ELR (cell line): ENCODE results near the gene TCEA2.

Experiments used
- DNase-seq: peaks from one replicate; pipeline ENCODE4 v3.0.0-alpha.2; 2015; ENCODE audit warnings: low read depth

Gene TCEA2

GRCh38 chr20:64065062-64065973, 2.3 kb downstream of the TCEA2 start:
- DNase-seq, result no peak

- peak; percentile 97 for DNase-seq
These were observed 3.0 kb downstream of the TCEA2 start for GRCh38 chr20:64065974-64066343.

DNA sequence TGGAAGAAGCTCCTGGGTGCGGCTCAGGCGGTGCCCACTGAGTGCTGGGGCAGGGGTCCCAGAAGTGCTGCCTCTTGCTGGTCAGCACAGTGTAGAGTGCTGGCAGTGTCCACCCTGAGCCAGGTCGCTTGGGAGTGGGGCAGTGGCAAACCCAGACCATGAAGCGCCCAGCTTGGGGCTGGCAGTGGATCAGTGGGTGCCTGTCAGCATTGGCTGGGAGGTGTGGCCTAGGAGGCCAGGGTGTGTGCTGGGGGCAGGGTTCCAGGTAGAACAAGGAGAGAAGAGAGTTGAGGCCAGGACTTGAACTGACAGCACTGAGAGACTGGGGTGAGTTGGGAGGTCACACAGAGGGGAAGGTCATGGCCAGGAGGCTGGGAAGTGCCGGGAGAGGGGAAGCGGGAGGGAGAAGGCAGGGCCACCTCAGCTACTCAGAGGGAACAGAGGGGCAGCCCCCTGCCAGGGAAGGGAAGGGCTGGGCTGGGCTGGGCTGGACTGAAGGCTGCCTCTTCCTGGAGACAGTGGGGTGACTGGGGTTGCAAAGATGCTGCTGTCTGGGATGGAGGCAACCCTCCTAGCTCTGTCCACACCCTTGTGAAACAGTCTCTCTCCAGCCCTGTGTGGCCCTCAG, 4.1 kb downstream of the TCEA2 start:
- DNase-seq, result no peak

GRCh38 chr20:64067733-64068307, 4.8 kb downstream of the TCEA2 start:
- DNase-seq, result no peak

GRCh38 chr20:64068386-64069208, 5.6 kb downstream of the TCEA2 start:
- no peak for DNase-seq

DNA sequence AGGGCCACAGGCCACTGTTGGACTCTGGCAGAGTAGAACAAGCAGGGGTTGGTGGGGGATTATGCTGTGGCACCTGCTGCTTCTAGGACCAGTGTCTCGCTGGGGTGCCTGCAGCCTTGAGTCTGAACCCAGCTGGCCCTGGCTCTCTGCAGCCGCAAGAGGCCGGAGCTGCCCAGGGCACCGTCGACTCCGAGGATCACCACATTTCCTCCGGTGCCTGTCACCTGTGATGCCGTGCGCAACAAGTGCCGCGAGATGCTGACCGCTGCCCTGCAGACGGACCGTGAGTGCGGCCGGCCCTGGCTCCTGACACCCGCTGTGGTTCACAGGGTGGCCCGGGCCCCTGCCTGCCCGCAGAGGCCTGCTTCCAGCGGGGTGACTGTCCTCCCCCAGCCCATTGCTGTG, 6.2 kb downstream of the TCEA2 start:
- DNase-seq, result no peak

- DNase-seq, result peak; percentile 54
These were observed 6.7 kb downstream of the TCEA2 start for GRCh38 chr20:64069614-64070243.

GRCh38 chr20:64070244-64070993, 7.4 kb downstream of the TCEA2 start:
- no peak for DNase-seq

DNA sequence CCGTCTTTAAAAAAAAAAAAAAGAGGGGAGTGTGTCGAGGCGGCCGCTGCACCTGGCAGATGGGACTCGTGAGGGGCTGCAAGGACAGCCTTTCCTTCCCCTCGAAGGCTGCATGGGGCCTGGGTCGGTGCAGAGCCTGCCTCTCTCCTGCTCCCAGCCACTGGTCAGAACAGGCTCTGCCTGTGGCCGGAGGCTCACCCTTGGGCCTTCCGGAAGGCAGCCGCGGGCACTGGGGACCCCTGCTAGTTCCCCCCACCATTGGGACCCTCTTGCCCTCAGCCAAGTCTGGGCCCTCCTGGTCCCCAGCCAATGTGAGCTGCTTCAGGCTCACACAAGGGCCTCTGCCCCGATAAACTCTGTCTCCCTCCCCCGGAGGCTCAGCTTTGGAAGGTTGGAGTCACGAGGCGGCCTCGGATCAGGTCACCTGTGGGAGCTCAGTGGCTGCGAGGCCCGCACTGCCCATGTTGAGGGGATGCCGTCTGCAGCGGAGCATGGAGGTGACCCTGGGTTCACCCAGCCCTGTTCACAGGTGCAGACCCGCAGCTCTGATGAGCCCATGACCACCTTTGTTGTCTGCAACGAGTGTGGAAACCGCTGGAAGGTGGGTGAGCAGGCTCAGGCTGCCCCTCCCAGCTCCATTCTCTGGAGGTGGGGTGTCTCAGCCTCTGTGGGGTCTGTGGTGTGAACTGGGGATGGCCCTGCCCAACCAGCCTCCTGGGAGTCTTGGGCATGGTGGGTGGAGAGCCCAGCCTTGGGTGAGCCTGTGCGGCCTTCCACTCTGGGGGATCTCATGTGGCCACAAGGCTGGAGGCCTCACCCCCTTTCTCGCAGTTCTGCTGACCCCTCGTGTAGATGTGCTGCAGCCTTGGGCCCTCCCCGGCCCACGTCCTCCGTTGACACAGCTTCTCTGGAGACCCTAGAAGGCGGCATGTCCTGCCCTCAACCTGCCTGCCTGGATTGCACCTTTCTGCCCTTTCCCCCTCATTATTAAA, 8.6 kb downstream of the TCEA2 start:
- no peak for DNase-seq

- no peak for DNase-seq
These were observed 9.6 kb downstream of the TCEA2 start for GRCh38 chr20:64072498-64073063.

DNA sequence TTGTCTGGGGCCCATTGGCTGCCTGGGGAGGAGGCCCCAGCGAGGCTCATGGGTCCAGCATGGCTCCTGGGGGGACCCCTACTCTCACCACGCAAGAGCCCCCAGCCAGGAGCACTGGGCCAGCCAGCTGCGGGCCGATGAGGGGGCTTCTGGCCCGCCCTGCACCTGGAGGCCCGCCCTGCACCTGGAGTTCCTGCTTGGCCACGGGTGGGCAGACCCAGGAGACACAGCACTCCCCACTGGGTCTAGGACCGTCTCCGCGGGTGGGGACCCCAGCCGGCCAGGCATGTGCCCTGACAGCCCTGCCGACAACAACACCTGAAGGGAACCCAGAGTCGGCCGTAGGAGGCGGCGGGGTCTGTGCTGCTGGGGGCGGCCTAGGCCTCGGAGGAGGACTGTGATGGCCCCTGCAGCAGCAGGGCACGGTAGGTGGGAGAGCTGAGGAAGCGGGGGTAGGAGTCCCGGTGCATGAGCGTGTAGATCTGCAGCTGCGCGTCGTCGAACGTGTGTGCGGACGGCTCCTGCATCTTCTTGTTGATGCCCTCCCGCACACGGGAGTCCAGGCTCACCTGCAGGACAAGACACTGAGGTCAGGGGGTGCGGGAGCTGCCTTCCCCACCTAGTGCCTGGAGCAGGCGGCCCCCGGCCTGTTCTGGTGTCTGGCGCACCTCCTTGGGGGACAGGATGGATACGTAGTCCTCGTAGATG, 10.6 kb downstream of the TCEA2 start:
- DNase-seq, result no peak

- no peak for DNase-seq
These were observed 11.3 kb downstream of the TCEA2 start for GRCh38 chr20:64074184-64074789.

- DNase-seq, result no peak
These were observed 12.0 kb downstream of the TCEA2 start for GRCh38 chr20:64074963-64075362.

- DNase-seq, result no peak
These were observed 12.6 kb downstream of the TCEA2 start for GRCh38 chr20:64075556-64075955.

GRCh38 chr20:64076061-64076997, 13.3 kb downstream of the TCEA2 start:
- no peak for DNase-seq

- no peak for DNase-seq
These were observed 14.1 kb downstream of the TCEA2 start for GRCh38 chr20:64077094-64077493.

- DNase-seq, result no peak
These were observed 14.5 kb downstream of the TCEA2 start for GRCh38 chr20:64077541-64077875.
